Rectal smooth muscle tissue (tissue), 1 donor: ENCODE data around the gene ADCY1.

Experiments used
- H3K27ac ChIP-seq: one replicate; pipeline ENCODE4 v1.7.0; 2013; ENCODE audit warnings: low read depth, low read length, inconsistent platforms
- H3K27me3 ChIP-seq: one replicate; pipeline ENCODE4 v1.7.0; 2013; ENCODE audit warnings: low read length; ENCODE audit not compliant: control insufficient read depth, insufficient read depth
- H3K36me3 ChIP-seq: one replicate; pipeline ENCODE4 v1.7.0; 2013; ENCODE audit warnings: low read length; ENCODE audit not compliant: control insufficient read depth, insufficient read depth
- H3K4me1 ChIP-seq: one replicate; pipeline ENCODE4 v1.7.0; 2013; ENCODE audit warnings: low read length; ENCODE audit not compliant: control insufficient read depth, insufficient read depth
- H3K4me3 ChIP-seq: one replicate; pipeline ENCODE4 v1.7.0; 2013; ENCODE audit warnings: low read length
- H3K9ac ChIP-seq: one replicate; pipeline ENCODE4 v1.7.0; 2013; ENCODE audit warnings: low read length

Gene ADCY1

GRCh38 chr7:45691155-45691656 lies 117.0 kb downstream of the ADCY1 start:
- Histone ChIP-seq H3K9ac (no peak overlapping the region), H3K4me3 (no peak overlapping the region), H3K36me3 (no peaks in the 10 kb centered on the region), H3K4me1 (no peaks in the 10 kb centered on the region), H3K27me3 (no peaks in the 10 kb centered on the region), H3K27ac (no peak overlapping the region)

- Histone ChIP-seq H3K4me3 (no peak overlapping the region), H3K27ac (no peak overlapping the region), H3K36me3 (no peaks in the 10 kb centered on the region), H3K27me3 (no peaks in the 10 kb centered on the region), H3K4me1 (no peaks in the 10 kb centered on the region), H3K9ac (no peak overlapping the region)
These were observed 117.9 kb downstream of the ADCY1 start for GRCh38 chr7:45692031-45692430.

- Histone ChIP-seq H3K36me3 (no peaks in the 10 kb centered on the region), H3K4me3 (no peak overlapping the region), H3K27me3 (no peaks in the 10 kb centered on the region), H3K4me1 (no peaks in the 10 kb centered on the region), H3K9ac (no peak overlapping the region), H3K27ac (no peak overlapping the region)
These were observed 121.3 kb downstream of the ADCY1 start for GRCh38 chr7:45695249-45695995.

- Histone ChIP-seq H3K4me1 (no peaks in the 10 kb centered on the region), H3K4me3 (no peak overlapping the region), H3K9ac (no peak overlapping the region), H3K27me3 (no peaks in the 10 kb centered on the region), H3K36me3 (no peaks in the 10 kb centered on the region), H3K27ac (no peak overlapping the region)
These were observed 122.3 kb downstream of the ADCY1 start for GRCh38 chr7:45696476-45696875.

- Histone ChIP-seq H3K36me3 (no peaks in the 10 kb centered on the region), H3K4me3 (no peak overlapping the region), H3K27ac (no peak overlapping the region), H3K9ac (no peak overlapping the region), H3K4me1 (no peaks in the 10 kb centered on the region), H3K27me3 (no peaks in the 10 kb centered on the region)
These were observed 123.5 kb downstream of the ADCY1 start for GRCh38 chr7:45697576-45698136.

GRCh38 chr7:45698303-45699014 lies 124.3 kb downstream of the ADCY1 start:
- Histone ChIP-seq H3K36me3 (no peaks in the 10 kb centered on the region), H3K27me3 (peaks cover 1% of the 10 kb centered on the region), H3K4me3 (no peak overlapping the region), H3K9ac (no peak overlapping the region), H3K4me1 (no peaks in the 10 kb centered on the region), H3K27ac (no peak overlapping the region)

GRCh38 chr7:45699015-45699309 lies 124.8 kb downstream of the ADCY1 start:
- Histone ChIP-seq H3K27ac (no peak overlapping the region), H3K4me1 (no peaks in the 10 kb centered on the region), H3K4me3 (no peak overlapping the region), H3K27me3 (peaks cover 1% of the 10 kb centered on the region), H3K9ac (no peak overlapping the region), H3K36me3 (no peaks in the 10 kb centered on the region)

GRCh38 chr7:45699726-45700390 lies 125.7 kb downstream of the ADCY1 start:
- peaks cover 1% of the 10 kb centered on the region for H3K27me3 ChIP-seq
- no peaks in the 10 kb centered on the region for H3K4me1 ChIP-seq
- no peaks in the 10 kb centered on the region for H3K36me3 ChIP-seq
- no peak overlapping the region for H3K4me3 ChIP-seq
- no peak overlapping the region for H3K27ac ChIP-seq
- no peak overlapping the region for H3K9ac ChIP-seq

GRCh38 chr7:45700556-45700955 lies 126.4 kb downstream of the ADCY1 start:
- H3K27me3 ChIP-seq: peaks cover 1% of the 10 kb centered on the region
- no peaks in the 10 kb centered on the region for H3K36me3 ChIP-seq
- H3K9ac ChIP-seq: no peak overlapping the region
- no peak overlapping the region for H3K4me3 ChIP-seq
- H3K4me1 ChIP-seq: no peaks in the 10 kb centered on the region
- no peak overlapping the region for H3K27ac ChIP-seq

GRCh38 chr7:45701701-45702510 lies 127.7 kb downstream of the ADCY1 start:
- H3K36me3 ChIP-seq: no peaks in the 10 kb centered on the region
- H3K9ac ChIP-seq: no peak overlapping the region
- no peak overlapping the region for H3K27ac ChIP-seq
- no peaks in the 10 kb centered on the region for H3K4me1 ChIP-seq
- peaks cover 1% of the 10 kb centered on the region for H3K27me3 ChIP-seq
- no peak overlapping the region for H3K4me3 ChIP-seq

- H3K9ac ChIP-seq: no peak overlapping the region
- peaks cover 1% of the 10 kb centered on the region for H3K27me3 ChIP-seq
- no peak overlapping the region for H3K27ac ChIP-seq
- no peaks in the 10 kb centered on the region for H3K36me3 ChIP-seq
- no peak overlapping the region for H3K4me3 ChIP-seq
- H3K4me1 ChIP-seq: no peaks in the 10 kb centered on the region
These were observed 128.6 kb downstream of the ADCY1 start for GRCh38 chr7:45702751-45703150.

- Histone ChIP-seq H3K4me1 (no peaks in the 10 kb centered on the region), H3K27ac (no peak overlapping the region), H3K4me3 (no peak overlapping the region), H3K27me3 (peaks cover 1% of the 10 kb centered on the region), H3K9ac (no peak overlapping the region), H3K36me3 (no peaks in the 10 kb centered on the region)
These were observed 129.2 kb downstream of the ADCY1 start for GRCh38 chr7:45703373-45703821.
